Measurements from ENCODE around the gene SLC24A3.
"Not testable (repeated sequence)": the region's sequence is repeated elsewhere in the genome, so short reads cannot be mapped to it uniquely, and the experiment has no call there.

Gene SLC24A3

DNA sequence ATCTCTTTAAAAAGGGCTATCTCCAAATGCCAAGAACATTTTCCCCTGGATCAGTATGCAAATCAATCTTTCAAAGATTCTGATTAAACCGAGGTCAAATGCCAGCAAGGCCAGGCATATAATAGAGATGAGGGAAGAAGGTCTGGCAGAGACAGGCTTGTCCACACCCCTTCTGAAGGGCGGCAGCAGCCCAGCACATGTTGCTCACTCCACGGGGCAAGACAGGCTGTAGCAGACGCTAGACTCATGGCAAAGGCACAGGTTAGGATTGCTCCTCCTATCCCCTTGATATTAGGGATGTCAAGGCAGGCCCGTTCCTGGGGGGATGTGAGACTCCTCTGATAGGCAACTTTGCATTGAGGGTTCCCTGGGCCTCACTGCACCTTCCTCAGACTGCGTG, 440.9 kb downstream of the SLC24A3 start:
- DNase-seq, result no peak

DNA sequence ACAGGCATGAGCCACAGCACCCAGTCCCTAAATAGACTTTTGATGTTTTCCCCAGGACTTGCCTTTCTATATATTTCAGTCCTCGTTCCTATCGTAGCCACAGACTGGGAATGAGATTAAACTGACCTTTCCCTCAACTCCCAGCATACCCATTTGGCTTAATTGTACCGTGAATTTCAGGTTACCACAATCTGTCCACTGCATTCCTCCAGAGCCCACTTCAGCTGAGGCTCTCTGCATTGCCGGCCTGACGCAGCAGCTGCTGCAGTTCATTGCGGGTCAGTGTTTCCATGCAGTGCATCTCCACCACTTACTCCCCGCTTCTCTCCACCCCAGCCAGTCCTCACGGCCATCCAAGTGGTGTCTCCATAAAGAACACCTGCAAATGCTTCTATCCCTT, 442.5 kb downstream of the SLC24A3 start:
- no peak for DNase-seq

GRCh38 chr20:19658137-19658536, 445.7 kb downstream of the SLC24A3 start:
- DNase-seq, result no peak

GRCh38 chr20:19659448-19659847, 447.0 kb downstream of the SLC24A3 start:
- no peak for DNase-seq

GRCh38 chr20:19660808-19661378, 448.5 kb downstream of the SLC24A3 start:
- no peak for DNase-seq

DNA sequence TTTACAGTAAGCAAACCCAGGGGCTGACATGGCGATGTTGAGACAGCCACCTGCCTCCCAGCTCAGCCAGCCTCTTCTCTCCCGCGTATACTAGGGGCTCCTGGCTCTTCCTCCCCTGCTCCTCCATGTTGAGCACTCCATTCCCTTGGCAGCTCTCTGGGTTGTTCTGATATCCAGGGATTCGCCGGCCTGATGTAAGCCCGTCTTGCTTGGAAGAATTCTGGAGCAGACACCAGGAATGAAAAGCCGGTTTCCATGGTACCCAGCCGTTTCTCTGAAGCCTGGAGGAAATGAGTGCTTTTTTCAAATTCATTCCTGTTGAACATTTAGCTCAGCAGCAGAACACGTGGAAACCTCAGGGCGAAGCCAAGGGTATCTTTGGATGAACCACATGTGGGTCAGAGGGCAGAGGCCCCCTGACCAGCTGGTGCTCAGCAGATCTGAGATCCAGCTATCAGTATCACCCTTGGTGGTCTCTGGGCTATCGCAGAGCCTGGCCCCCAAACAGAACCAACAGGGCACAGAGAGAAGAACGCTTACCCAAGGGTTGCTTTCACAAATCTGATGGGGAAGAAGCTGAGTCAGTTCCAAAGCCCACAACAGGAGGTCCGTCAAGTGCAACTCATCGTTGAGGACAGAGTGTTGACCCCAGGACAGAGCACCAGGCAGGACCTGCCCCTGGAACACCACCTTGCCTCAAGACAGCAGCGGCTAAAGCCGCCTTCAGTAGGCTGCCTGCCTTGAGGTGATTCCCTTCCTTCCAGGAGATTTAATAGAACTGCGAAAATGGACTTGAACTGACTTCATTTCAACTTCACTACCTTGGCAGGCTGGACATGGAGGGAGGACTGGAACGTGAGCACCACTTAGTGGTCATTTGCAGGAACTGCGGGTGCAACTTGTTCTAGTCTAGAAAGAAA, 449.5 kb downstream of the SLC24A3 start:
- peak; percentile 66 for DNase-seq

GRCh38 chr20:19662637-19662995, 450.2 kb downstream of the SLC24A3 start:
- DNase-seq, result no peak

DNA sequence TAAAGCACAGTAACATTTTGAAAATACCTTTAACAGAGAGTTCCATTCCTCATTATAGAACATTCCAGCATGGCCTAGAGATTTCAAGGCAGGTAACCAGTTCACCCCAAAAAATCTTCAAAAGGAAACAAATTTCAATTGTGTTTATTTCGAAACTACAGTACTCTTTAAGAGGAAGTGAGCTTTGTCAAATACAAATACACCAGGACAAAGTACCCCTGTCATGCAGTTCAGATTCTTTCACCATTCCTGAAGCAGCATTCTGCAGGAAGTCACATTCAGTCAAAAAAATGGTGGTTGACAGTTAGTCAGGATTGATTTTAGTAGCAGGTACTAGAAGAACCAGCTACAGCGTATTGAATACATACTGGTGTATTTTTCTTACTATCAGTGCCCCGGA, 456.0 kb downstream of the SLC24A3 start:
- no peak for DNase-seq

GRCh38 chr20:19670829-19671228, 458.4 kb downstream of the SLC24A3 start:
- DNase-seq, result no peak

DNA sequence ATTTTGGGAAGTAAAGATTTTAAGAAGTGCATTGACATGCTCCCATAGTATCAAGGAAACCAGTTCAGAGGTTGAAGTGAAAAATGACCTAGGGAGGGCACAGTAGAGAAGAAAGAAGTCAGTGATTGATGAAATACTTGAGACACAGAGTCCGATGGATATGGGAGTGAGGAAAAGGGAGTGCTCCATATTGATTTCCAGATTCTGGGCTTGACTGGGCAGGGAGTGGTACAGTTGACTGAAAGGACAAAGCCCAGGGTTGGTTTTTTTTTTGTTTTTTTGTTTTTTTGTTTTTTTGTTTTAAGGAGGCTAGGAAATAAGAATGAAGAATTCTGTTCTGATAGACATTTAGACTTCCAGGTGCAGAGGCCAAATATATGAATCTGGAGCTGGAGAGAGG, 458.9 kb downstream of the SLC24A3 start:
- no peak for DNase-seq

DNA sequence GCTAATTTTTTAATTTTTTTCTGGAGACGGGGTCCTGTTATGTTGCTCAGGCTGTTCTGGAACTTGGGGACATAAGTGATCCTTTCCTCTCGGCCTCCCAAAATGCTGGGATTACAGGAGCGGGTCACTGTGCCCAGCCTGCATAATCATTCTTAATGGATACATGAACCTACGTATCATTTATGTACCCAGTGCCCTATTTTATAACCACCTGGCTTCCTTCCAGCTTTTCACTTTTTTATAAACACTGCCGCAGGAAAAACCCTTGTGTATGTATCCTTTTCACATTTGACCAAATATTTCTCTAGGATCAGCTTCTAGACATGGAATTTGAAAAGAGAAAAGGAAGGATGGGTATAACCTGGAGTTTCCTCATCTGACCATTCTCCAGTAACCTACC, 460.1 kb downstream of the SLC24A3 start:
- DNase-seq, result no peak

DNA sequence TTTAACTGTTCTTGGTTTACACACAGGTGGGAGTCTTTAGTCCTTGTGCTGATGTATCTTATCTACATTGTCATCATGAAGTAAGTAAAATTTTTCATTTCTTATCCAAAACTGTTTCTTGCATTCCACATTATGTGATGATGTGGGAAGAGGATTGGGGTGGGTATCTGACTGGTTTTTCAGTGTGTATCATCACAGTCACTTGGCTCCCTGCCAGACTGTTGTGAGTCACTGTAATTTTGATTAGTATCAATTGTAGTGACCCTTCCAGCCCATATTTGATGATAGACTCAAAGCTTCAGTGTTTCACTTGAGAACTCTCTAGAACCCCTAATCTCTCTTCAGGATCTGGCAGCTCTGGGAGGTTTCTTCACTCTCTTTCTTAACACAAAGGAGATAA, 461.1 kb downstream of the SLC24A3 start:
- peak; percentile 5 for DNase-seq

- DNase-seq, result no peak
Measured at GRCh38 chr20:19676202-19676601, 463.8 kb downstream of the SLC24A3 start.

GRCh38 chr20:19677336-19677735, 464.9 kb downstream of the SLC24A3 start:
- no peak for DNase-seq

DNA sequence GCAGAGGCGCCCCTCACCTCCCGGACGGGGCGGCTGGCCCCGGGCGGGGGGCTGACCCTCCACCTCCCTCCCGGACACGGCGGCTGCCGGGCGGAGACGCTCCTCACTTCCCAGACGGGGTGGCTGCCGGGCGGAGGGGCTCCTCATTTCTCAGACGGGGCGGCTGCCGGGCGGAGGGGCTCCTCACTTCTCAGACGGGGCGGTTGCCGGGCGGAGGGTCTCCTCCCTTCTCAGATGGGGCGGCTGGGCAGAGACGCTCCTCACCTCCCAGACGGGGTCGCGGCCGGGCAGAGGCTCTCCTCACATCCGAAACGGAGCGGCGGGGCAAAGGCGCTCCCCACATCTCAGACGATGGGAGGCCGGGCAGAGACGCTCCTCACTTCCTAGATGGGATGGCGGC, 466.1 kb downstream of the SLC24A3 start:
- not testable (repeated sequence) for DNase-seq

DNA sequence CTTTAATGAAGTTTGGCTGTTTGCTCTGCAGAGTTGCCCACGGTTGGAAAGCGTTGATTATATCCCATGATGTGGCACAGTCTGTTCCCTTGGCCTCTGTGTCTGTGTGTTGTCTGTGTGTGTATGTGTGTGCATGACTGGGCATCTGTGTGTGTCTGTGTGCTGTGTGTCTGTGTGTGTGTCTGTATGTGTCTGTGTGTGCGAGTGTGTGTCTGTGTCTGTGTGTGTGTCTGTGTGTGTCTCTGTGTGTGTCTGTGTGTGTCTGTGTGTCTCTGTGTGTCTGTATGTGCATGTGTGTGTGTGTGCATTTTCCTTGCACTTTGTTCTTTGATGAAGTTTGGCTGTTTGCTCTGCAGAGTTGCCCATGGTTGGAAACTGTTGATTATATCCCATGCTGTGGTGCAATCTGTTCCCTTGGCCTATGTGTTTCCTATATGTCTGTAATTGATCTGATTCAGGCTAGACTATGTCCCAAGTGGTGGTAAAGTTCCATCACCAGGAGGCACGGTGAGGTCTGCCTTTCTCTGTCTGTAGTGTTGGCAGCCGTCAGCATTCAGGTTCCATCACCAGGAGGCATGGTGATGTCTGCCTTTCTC, 467.6 kb downstream of the SLC24A3 start:
- DNase-seq, result no peak

DNA sequence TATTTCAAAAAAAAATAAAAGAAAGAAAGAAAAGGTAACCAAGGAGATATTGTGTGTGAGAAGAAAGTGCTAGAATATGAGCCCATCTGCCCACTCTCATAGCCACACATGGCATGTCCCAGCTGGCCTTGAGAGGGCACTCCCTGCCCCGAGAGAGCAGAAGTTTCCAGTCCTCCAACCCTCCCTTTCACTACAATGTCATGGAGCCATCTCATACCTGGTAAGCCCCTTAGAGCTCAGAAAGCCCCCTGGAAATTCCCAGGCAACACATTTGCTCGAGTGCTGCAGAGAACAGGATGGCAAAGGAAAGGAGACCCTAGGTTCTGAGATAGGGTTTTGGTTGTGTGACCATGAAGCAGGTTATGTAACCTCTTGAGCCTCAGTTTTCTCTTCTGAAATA, 469.8 kb downstream of the SLC24A3 start:
- DNase-seq, result no peak

DNA sequence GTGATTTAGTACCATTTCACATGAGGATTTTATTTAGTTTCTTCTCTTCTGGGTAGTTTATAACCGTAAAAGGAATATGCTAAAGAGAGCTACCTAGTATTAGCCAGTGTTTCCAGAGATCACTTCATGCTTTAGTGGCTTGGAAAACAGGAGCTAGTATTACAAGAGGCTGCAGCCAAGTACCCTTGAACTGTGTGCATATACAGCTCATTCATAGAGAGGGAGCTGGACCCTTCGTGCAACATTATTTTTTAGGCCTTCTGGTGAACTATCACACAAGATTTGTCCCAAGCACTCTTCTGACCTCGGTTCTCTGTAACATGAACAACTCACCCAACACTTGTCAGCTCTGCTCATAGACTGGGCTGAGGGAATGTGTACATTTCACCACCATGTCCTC, 470.7 kb downstream of the SLC24A3 start:
- DNase-seq, result no peak

GRCh38 chr20:19683822-19684221, 471.4 kb downstream of the SLC24A3 start:
- no peak for DNase-seq

GRCh38 chr20:19688031-19688806, 475.8 kb downstream of the SLC24A3 start:
- peak; percentile 82 for DNase-seq

DNA sequence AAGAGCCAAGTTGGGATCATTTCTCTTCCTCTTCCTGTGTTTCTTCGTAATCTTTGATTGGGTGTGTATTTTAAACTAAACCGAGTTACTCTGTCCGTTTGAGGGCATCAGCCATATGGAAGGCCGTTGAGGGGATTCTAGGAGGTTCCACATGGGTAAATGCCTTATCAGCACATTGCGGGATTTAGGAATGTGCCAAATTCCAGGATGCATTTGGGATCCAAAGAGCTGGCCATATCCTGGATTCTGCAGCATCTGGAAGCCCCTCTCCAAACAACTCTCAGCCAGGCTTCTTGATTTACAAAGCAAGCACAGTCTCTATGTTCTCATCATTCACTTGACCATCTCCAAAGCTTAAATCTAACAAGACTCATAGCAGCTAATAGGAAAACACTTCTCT, 478.0 kb downstream of the SLC24A3 start:
- peak; percentile 32 for DNase-seq

DNA sequence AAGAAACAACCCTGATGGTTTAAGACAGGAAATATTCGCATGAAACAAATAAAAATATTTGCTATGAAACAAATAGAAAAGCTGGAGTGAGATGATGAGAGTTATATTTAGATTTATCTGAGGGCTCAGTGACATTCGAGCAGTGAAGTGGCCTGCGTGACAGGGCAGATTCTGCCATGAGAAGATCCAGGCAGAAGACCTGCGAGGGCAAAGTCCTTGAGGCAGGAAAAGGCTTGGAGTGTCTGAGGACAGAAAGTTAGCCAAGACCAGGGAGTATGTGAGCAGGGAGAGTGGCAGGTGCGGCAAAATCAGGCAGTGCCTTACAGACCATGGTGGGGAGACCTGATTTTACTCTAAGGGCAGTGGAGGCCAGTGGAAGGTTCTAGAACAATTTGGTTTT, 478.7 kb downstream of the SLC24A3 start:
- DNase-seq, result no peak

DNA sequence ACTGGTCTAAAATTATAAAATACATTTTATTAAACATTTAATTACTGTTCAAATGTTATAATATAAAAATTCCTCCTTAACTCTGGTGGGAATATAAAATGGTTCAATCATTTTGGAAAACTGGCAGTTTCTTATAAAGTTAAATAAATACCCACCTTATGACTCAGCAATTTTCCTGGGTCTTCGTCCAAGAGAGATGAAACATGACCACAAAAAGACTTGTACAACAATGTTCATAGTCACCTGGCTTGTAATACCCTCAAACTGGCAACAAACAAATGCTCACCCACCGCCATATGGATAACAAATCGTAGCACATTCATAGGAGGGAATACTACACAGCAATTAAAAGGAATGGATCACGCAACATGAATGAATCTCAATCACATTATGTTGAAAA, 479.7 kb downstream of the SLC24A3 start:
- peak; percentile 49 for DNase-seq

Measured in fibroblast of upper back skin (primary cell).